Measurements from ENCODE around the gene KCNRG. TPM values are rescaled to one million over a fixed set of nuclear protein-coding genes. Genes with fewer than 3 reads are reported as not detected.

KCNRG gene
- total and polyA plus RNA-seq, 2 experiments from 2014 or later = 0.60 TPM; not detected in 1

GRCh38 chr13:49993111-49993510, 22.1 kb upstream of the KCNRG start:
- Histone ChIP-seq H2AFZ (no peak overlapping the region), H4K20me1 (replicated peaks; ENCODE audit: insufficient read depth) (no peaks in the 10 kb centered on the region), H3K4me1 (ENCODE audit: insufficient read depth) (peaks cover 10% of the 10 kb centered on the region), H3K27ac (ENCODE audit: low read depth) (no peak overlapping the region), H3K79me2 (replicated peaks; ENCODE audit: insufficient read depth) (no peaks in the 10 kb centered on the region; the same call in 1 of the 2 replicates), H3F3A (replicated peaks; ENCODE audit: low read depth) (no peaks in the 10 kb centered on the region), H3K4me2 (no peak overlapping the region), H3K27me3 (ENCODE audit: insufficient read depth) (peaks cover 18% of the 10 kb centered on the region), H3K9me2 (ENCODE audit: insufficient read depth) (no peaks in the 10 kb centered on the region), H3K4me3 (no peak overlapping the region), H3K36me3 (ENCODE audit: insufficient read depth) (no peaks in the 10 kb centered on the region)
- Mint-ChIP-seq H3K36me3 (ENCODE audit: low read depth) (peaks cover 9% of the 10 kb centered on the region), H3K4me3 (no peak overlapping the region), H3K4me1 (peaks cover 23% of the 10 kb centered on the region), H3K9me3 (no peaks in the 10 kb centered on the region; the same call in 2 of the 3 replicates), H3K27me3 (ENCODE audit: insufficient read depth, low read depth, poor library complexity) (peaks cover 4% of the 10 kb centered on the region), H3K27ac (no peak overlapping the region)
- DNase-seq (ENCODE audit: low spot score) = no peak
- no peak for TF ChIP-seq CREB1 (CRISPR knock-in tag; IDR thresholded peaks at IDR 0.05; ENCODE audit: low read depth)
- no peak for TF ChIP-seq EZH2phosphoT487 (IDR thresholded peaks at IDR 0.05; ENCODE audit: unreplicated experiment)
- TF ChIP-seq ZNF331 (CRISPR knock-in tag; IDR thresholded peaks at IDR 0.05; ENCODE audit: low read depth) = no peak
- no peak for TF ChIP-seq ZNF114 (CRISPR knock-in tag; IDR thresholded peaks at IDR 0.05)
- TF ChIP-seq POLR2AphosphoS5 (IDR thresholded peaks at IDR 0.05; ENCODE audit: low read depth) = no peak
- no peak for TF ChIP-seq STAT1 (IDR thresholded peaks at IDR 0.05; ENCODE audit: unreplicated experiment)
- TF ChIP-seq NANOG (IDR thresholded peaks at IDR 0.05; ENCODE audit: borderline replicate concordance) = no peak
- no peak for TF ChIP-seq EZH2 (IDR thresholded peaks at IDR 0.05; ENCODE audit: low read depth, unreplicated experiment)
- no peak for TF ChIP-seq ETS1 (IDR thresholded peaks at IDR 0.05)
- no peak for TF ChIP-seq ZNF462 (CRISPR knock-in tag; IDR thresholded peaks at IDR 0.05)
- no peak for TF ChIP-seq JUNB (IDR thresholded peaks at IDR 0.05; ENCODE audit: unreplicated experiment)
- TF ChIP-seq REST (IDR thresholded peaks at IDR 0.05; ENCODE audit: unreplicated experiment) = no peak
- TF ChIP-seq CTCF (conservative IDR thresholded peaks at IDR 0.05; ENCODE audit: low read depth in 2 of 2) = no peak
- no peak for ATAC-seq
